T-helper 1 cell (primary cell): ENCODE results near the gene PCNT.

Source experiments
- DNase-seq, 5 donors: peaks; one replicate each; pipeline ENCODE4 v3.0.0-alpha.2; 2012 to 2020

The PCNT gene

GRCh38 chr21:46334351-46335140, 10.6 kb downstream of the PCNT start:
- DNase-seq = no peak

- no peak for DNase-seq
Measured at GRCh38 chr21:46336603-46337002, 12.6 kb downstream of the PCNT start.

GRCh38 chr21:46340998-46341397, 17.0 kb downstream of the PCNT start:
- no peak for DNase-seq

GRCh38 chr21:46344219-46344915, 20.4 kb downstream of the PCNT start:
- no peak for DNase-seq

GRCh38 chr21:46345861-46346260, 21.9 kb downstream of the PCNT start:
- no peak for DNase-seq

GRCh38 chr21:46346296-46347202, 22.6 kb downstream of the PCNT start:
- DNase-seq = no peak

- DNase-seq = no peak
Measured at GRCh38 chr21:46347203-46347550, 23.2 kb downstream of the PCNT start.

- no peak for DNase-seq
Measured at GRCh38 chr21:46347791-46348381, 23.9 kb downstream of the PCNT start.

- DNase-seq = no peak
Measured at GRCh38 chr21:46349134-46349760, 25.3 kb downstream of the PCNT start.

GRCh38 chr21:46350571-46350970, 26.6 kb downstream of the PCNT start:
- DNase-seq = no peak

GRCh38 chr21:46350981-46351380, 27.0 kb downstream of the PCNT start:
- DNase-seq = no peak

GRCh38 chr21:46351476-46352163, 27.7 kb downstream of the PCNT start:
- DNase-seq = no peak

- DNase-seq = no peak
Measured at GRCh38 chr21:46352164-46352515, 28.2 kb downstream of the PCNT start.

- no peak for DNase-seq
Measured at GRCh38 chr21:46352913-46353312, 29.0 kb downstream of the PCNT start.

- no peak for DNase-seq
Measured at GRCh38 chr21:46354046-46354445, 30.1 kb downstream of the PCNT start.

GRCh38 chr21:46354518-46354917, 30.6 kb downstream of the PCNT start:
- DNase-seq = no peak

GRCh38 chr21:46355161-46356004, 31.4 kb downstream of the PCNT start:
- no peak for DNase-seq

GRCh38 chr21:46356005-46356338, 32.0 kb downstream of the PCNT start:
- no peak for DNase-seq

- no peak for DNase-seq
Measured at GRCh38 chr21:46356494-46357334, 32.8 kb downstream of the PCNT start.

- DNase-seq = no peak
Measured at GRCh38 chr21:46357335-46357604, 33.3 kb downstream of the PCNT start.
